Islet of Langerhans (tissue), 1 donor: ENCODE results near the gene CBFA2T3.
"Not testable (repeated sequence)": the region's sequence is repeated elsewhere in the genome, so short reads cannot be mapped to it uniquely, and the experiment has no call there.

Source experiments
- FAIRE-seq: peaks from one replicate; lab custom pipeline; 2011; peaks lifted over from hg19 to GRCh38; lab: Jason Lieb, UNC

CBFA2T3 gene

GRCh38 chr16:88922114-88922825 lies 54.7 kb downstream of the CBFA2T3 start:
- no peak for FAIRE-seq

GRCh38 chr16:88921591-88921990 lies 55.4 kb downstream of the CBFA2T3 start:
- FAIRE-seq, result no peak

- no peak for FAIRE-seq
These were observed 56.1 kb downstream of the CBFA2T3 start for GRCh38 chr16:88920618-88921590.

- FAIRE-seq, result no peak
These were observed 57.1 kb downstream of the CBFA2T3 start for GRCh38 chr16:88919936-88920335.

- not testable (repeated sequence) for FAIRE-seq
These were observed 58.1 kb downstream of the CBFA2T3 start for GRCh38 chr16:88918896-88919295.

- no peak for FAIRE-seq
These were observed 58.9 kb downstream of the CBFA2T3 start for GRCh38 chr16:88917915-88918627.

GRCh38 chr16:88917146-88917914 lies 59.7 kb downstream of the CBFA2T3 start:
- FAIRE-seq, result no peak

GRCh38 chr16:88915639-88916327 lies 61.2 kb downstream of the CBFA2T3 start:
- FAIRE-seq, result no peak

GRCh38 chr16:88914750-88915368 lies 62.1 kb downstream of the CBFA2T3 start:
- FAIRE-seq, result no peak

- no peak for FAIRE-seq
These were observed 63.1 kb downstream of the CBFA2T3 start for GRCh38 chr16:88913870-88914269.

- no peak for FAIRE-seq
These were observed 63.9 kb downstream of the CBFA2T3 start for GRCh38 chr16:88913001-88913612.

GRCh38 chr16:88912556-88912955 lies 64.5 kb downstream of the CBFA2T3 start:
- no peak for FAIRE-seq

GRCh38 chr16:88911946-88912310 lies 65.1 kb downstream of the CBFA2T3 start:
- no peak for FAIRE-seq

- no peak for FAIRE-seq
These were observed 65.7 kb downstream of the CBFA2T3 start for GRCh38 chr16:88911136-88911945.

GRCh38 chr16:88910284-88911135 lies 66.5 kb downstream of the CBFA2T3 start:
- no peak for FAIRE-seq

- FAIRE-seq, result no peak
These were observed 67.4 kb downstream of the CBFA2T3 start for GRCh38 chr16:88909431-88910210.

GRCh38 chr16:88908307-88908706 lies 68.7 kb downstream of the CBFA2T3 start:
- no peak for FAIRE-seq

- FAIRE-seq, result no peak
These were observed 69.2 kb downstream of the CBFA2T3 start for GRCh38 chr16:88907768-88908167.
